ENCODE data around the gene IL19.
A peak's percentile ranks its signal among the peaks of the same experiment; 100 is the strongest.

Gene IL19, protein sequence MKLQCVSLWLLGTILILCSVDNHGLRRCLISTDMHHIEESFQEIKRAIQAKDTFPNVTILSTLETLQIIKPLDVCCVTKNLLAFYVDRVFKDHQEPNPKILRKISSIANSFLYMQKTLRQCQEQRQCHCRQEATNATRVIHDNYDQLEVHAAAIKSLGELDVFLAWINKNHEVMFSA

DNA sequence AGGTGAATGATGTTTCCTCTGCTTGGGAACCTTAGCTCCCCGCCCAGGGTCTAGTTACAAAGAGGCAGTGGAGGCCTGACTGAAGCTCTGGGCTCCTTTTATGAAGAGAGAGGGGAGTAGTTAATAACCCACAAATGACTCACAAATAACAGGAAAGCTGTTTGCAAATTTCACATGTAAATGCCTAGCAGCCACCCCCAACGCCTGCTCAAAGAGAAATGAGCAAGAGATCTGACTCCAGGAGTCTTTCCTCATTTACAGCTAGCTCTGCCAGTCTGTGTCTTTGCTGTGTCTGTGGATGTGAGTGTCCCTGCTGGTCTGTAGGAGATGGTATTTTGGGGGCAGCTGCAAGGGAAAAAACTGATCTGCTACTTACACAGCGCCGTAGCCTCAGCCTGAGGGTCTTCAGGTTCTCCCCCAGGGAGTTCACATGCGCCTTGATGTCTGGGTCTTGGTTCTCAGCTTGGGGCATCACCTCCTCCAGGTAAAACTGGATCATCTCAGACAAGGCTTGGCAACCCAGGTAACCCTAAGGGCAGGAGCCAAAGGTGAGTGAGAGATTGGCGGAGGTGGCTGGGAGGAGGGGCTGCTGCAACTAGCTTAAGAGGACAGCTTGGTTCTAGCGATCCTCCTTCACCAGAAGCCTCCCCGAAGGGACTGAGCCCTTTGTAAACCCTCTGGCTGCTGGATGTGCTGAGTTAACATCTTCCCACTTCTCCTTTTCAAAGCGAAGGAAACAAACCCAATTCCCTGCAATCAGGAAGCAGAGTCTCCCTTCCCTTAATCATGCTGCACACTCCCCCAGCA, at the start of gene IL19:
IL19 (plus strand) TSS at position 243 of the 807 bp plus-strand sequence. CDS start 65,890 bp downstream, outside the sequence.
- Histone ChIP-seq H4K20me1 (ENCODE audit: insufficient read depth, low read length, poor library complexity, severe bottlenecking) (no peaks in the 10 kb centered on the region), H3K27me3 (ENCODE audit: insufficient read depth, low read length, poor library complexity, severe bottlenecking) (no peaks in the 10 kb centered on the region), H3K4me3 (ENCODE audit: low read length, poor library complexity, severe bottlenecking) (no peak within 1 kb of the TSS), H3K4me2 (ENCODE audit: low read depth, low read length, poor library complexity, severe bottlenecking) (peak within 1 kb of the TSS; percentile 45), H3K9me2 (replicated peaks; ENCODE audit: low read depth, low read length) (no peaks in the 10 kb centered on the region), H3K4me1 (ENCODE audit: insufficient read depth, low read length, poor library complexity, severe bottlenecking) (peaks cover 91% of the 10 kb centered on the region), H3K9me3 (ENCODE audit: insufficient read depth, low read depth, low read length) (no peaks in the 10 kb centered on the region), H3K79me2 (ENCODE audit: insufficient read depth, low read length) (no peaks in the 10 kb centered on the region), H3K9ac (ENCODE audit: low read depth, low read length, poor library complexity, severe bottlenecking) (peak within 1 kb of the TSS; percentile 46), H3K36me3 (ENCODE audit: insufficient read depth, low read length) (no peaks in the 10 kb centered on the region), H2AFZ (ENCODE audit: low read length) (0 out of 2 replicates have a peak within 1 kb of the TSS, but pooled peaks have one; percentile 3), H3F3A (ENCODE audit: low read depth) (no peaks in the 10 kb centered on the region)
- TF ChIP-seq EZH2phosphoT487 (IDR thresholded peaks at IDR 0.05; ENCODE audit: borderline replicate concordance), result no peak
- TF ChIP-seq, protein P1, sequence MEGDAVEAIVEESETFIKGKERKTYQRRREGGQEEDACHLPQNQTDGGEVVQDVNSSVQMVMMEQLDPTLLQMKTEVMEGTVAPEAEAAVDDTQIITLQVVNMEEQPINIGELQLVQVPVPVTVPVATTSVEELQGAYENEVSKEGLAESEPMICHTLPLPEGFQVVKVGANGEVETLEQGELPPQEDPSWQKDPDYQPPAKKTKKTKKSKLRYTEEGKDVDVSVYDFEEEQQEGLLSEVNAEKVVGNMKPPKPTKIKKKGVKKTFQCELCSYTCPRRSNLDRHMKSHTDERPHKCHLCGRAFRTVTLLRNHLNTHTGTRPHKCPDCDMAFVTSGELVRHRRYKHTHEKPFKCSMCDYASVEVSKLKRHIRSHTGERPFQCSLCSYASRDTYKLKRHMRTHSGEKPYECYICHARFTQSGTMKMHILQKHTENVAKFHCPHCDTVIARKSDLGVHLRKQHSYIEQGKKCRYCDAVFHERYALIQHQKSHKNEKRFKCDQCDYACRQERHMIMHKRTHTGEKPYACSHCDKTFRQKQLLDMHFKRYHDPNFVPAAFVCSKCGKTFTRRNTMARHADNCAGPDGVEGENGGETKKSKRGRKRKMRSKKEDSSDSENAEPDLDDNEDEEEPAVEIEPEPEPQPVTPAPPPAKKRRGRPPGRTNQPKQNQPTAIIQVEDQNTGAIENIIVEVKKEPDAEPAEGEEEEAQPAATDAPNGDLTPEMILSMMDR (conservative IDR thresholded peaks at IDR 0.05; ENCODE audit: low read length), result no peak

DNA sequence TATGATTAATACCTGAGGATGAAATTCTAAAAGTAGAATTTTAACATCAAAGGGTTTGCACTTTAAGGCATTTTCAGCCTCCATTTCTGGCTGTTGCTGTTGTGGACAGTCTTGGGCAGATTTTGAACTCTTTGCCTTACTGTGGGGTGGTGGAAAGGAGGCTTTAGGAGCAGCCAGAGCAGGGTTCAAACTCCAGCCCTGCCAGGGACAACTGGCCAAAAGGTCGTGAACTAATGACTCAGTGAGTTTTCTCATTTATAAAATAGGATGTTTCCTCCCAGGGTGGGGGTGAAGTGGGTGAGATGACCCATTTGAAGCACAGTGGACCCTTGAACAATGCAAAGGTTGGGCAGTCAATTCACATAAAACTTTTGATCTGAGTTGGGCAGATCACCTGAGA, 49.1 kb upstream of the IL19 start:
- Histone ChIP-seq H3F3A (ENCODE audit: low read depth) (no peaks in the 10 kb centered on the region), H3K9me3 (ENCODE audit: insufficient read depth, low read depth, low read length) (no peaks in the 10 kb centered on the region), H4K20me1 (ENCODE audit: insufficient read depth, low read length, poor library complexity, severe bottlenecking) (peaks cover 20% of the 10 kb centered on the region), H3K4me1 (ENCODE audit: insufficient read depth, low read length, poor library complexity, severe bottlenecking) (peaks cover 19% of the 10 kb centered on the region), H3K27me3 (ENCODE audit: insufficient read depth, low read length, poor library complexity, severe bottlenecking) (no peaks in the 10 kb centered on the region), H2AFZ (ENCODE audit: low read length) (no peak overlapping the region), H3K9ac (ENCODE audit: low read depth, low read length, poor library complexity, severe bottlenecking) (no peak overlapping the region), H3K9me2 (replicated peaks; ENCODE audit: low read depth, low read length) (no peaks in the 10 kb centered on the region), H3K4me2 (ENCODE audit: low read depth, low read length, poor library complexity, severe bottlenecking) (no peak overlapping the region), H3K4me3 (ENCODE audit: low read length, poor library complexity, severe bottlenecking) (no peak overlapping the region), H3K79me2 (ENCODE audit: insufficient read depth, low read length) (peaks cover 85% of the 10 kb centered on the region), H3K36me3 (ENCODE audit: insufficient read depth, low read length) (no peaks in the 10 kb centered on the region)
- TF ChIP-seq EZH2phosphoT487 (IDR thresholded peaks at IDR 0.05; ENCODE audit: borderline replicate concordance), result no peak
- TF ChIP-seq, protein P1 (conservative IDR thresholded peaks at IDR 0.05; ENCODE audit: low read length), result no peak

DNA sequence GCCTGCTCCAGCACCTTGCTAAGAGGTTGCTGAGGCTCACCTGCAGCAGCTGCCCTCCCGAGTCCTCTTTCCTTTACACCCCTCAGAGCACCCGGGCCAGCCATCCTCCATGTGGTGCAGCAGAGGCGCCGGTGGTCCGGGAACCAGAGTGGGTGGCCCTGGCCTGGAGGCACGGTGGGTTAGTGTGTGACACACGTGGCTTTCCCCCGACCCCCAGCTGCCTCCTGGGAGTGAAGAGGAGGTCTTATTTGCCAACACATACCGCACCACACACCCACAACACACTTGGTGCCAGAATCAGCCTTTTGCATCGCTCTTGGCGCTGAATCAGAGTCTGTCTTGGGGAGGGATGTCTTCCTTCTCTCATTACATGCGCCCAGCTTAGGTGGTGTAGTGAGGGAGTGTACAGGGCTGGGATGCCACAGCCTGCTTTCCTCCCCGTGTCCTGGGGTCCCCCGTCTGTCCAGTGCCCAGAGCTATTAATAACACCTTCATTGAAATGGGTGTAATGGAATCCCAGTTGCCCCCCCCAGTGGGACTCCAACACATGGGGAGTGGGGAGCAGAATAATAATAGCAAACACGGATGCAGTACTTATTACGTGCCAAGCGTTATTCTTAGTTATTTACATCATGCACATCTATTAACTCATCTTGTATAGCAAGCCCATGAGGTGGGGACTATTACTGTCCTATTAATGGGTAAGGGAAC, 47.7 kb upstream of the IL19 start:
- no peak overlapping the region for H2AFZ ChIP-seq (ENCODE audit: low read length)
- peaks cover 11% of the 10 kb centered on the region for H4K20me1 ChIP-seq (ENCODE audit: insufficient read depth, low read length, poor library complexity, severe bottlenecking)
- peaks cover 86% of the 10 kb centered on the region for H3K79me2 ChIP-seq (ENCODE audit: insufficient read depth, low read length)
- no peak overlapping the region for H3K9ac ChIP-seq (ENCODE audit: low read depth, low read length, poor library complexity, severe bottlenecking)
- H3K36me3 ChIP-seq (ENCODE audit: insufficient read depth, low read length), result no peaks in the 10 kb centered on the region
- TF ChIP-seq, protein P1 (conservative IDR thresholded peaks at IDR 0.05; ENCODE audit: low read length), result no peak
- TF ChIP-seq EZH2phosphoT487 (IDR thresholded peaks at IDR 0.05; ENCODE audit: borderline replicate concordance), result no peak
- H3K4me1 ChIP-seq (ENCODE audit: insufficient read depth, low read length, poor library complexity, severe bottlenecking), result peaks cover 8% of the 10 kb centered on the region
- no peaks in the 10 kb centered on the region for H3K9me2 ChIP-seq (replicated peaks; ENCODE audit: low read depth, low read length)
- H3K4me2 ChIP-seq (ENCODE audit: low read depth, low read length, poor library complexity, severe bottlenecking), result no peak overlapping the region
- no peaks in the 10 kb centered on the region for H3K9me3 ChIP-seq (ENCODE audit: insufficient read depth, low read depth, low read length)
- no peak overlapping the region for H3K4me3 ChIP-seq (ENCODE audit: low read length, poor library complexity, severe bottlenecking)
- H3F3A ChIP-seq (ENCODE audit: low read depth), result no peaks in the 10 kb centered on the region
- H3K27me3 ChIP-seq (ENCODE audit: insufficient read depth, low read length, poor library complexity, severe bottlenecking), result no peaks in the 10 kb centered on the region

All from Loucy (cell line).